ENCODE measurements around the gene NTN1. TPM values are rescaled to one million over a fixed set of nuclear protein-coding genes. Genes with fewer than 3 reads are reported as not detected.

NTN1 gene
- total RNA-seq, 1 experiment from 2014 or later = 22.8 TPM

- no peak for DNase-seq (ENCODE audit: low read depth in 1 of 2, low spot score in 2 of 2)
- H3K9me3 ChIP-seq (replicated peaks) = no peaks in the 10 kb centered on the region
- no peak overlapping the region for H3K4me3 ChIP-seq
- no peaks in the 10 kb centered on the region for H3K27me3 ChIP-seq (replicated peaks)
- H3K27ac ChIP-seq = no peak overlapping the region
- no peaks in the 10 kb centered on the region for H3K36me3 ChIP-seq
- H3K4me1 ChIP-seq (replicated peaks) = no peaks in the 10 kb centered on the region
Measured at GRCh38 chr17:9266697-9267117, 245.4 kb downstream of the NTN1 start.

GRCh38 chr17:9268546-9268945 lies 247.2 kb downstream of the NTN1 start:
- H3K4me1 ChIP-seq (replicated peaks) = no peaks in the 10 kb centered on the region
- H3K4me3 ChIP-seq = no peak overlapping the region
- no peaks in the 10 kb centered on the region for H3K36me3 ChIP-seq
- no peaks in the 10 kb centered on the region for H3K9me3 ChIP-seq (replicated peaks)
- H3K27ac ChIP-seq = no peak overlapping the region
- no peaks in the 10 kb centered on the region for H3K27me3 ChIP-seq (replicated peaks)
- no peak for DNase-seq (ENCODE audit: low read depth in 1 of 2, low spot score in 2 of 2)

- Histone ChIP-seq H3K4me3 (no peak overlapping the region), H3K27ac (no peak overlapping the region), H3K27me3 (replicated peaks) (no peaks in the 10 kb centered on the region), H3K36me3 (no peaks in the 10 kb centered on the region), H3K4me1 (replicated peaks) (no peaks in the 10 kb centered on the region), H3K9me3 (replicated peaks) (no peaks in the 10 kb centered on the region)
- no peak for DNase-seq (ENCODE audit: low read depth in 1 of 2, low spot score in 2 of 2)
Measured at GRCh38 chr17:9269350-9270035, 248.2 kb downstream of the NTN1 start.

GRCh38 chr17:9270921-9271320 lies 249.6 kb downstream of the NTN1 start:
- Histone ChIP-seq H3K36me3 (no peaks in the 10 kb centered on the region), H3K4me1 (replicated peaks) (no peaks in the 10 kb centered on the region), H3K27ac (no peak overlapping the region), H3K4me3 (no peak overlapping the region), H3K9me3 (replicated peaks) (no peaks in the 10 kb centered on the region), H3K27me3 (replicated peaks) (no peaks in the 10 kb centered on the region)
- DNase-seq (ENCODE audit: low read depth in 1 of 2, low spot score in 2 of 2) = no peak

GRCh38 chr17:9271989-9272388 lies 250.7 kb downstream of the NTN1 start:
- Histone ChIP-seq H3K4me1 (replicated peaks) (no peaks in the 10 kb centered on the region), H3K4me3 (no peak overlapping the region), H3K36me3 (no peaks in the 10 kb centered on the region), H3K27me3 (replicated peaks) (no peaks in the 10 kb centered on the region), H3K27ac (no peak overlapping the region), H3K9me3 (replicated peaks) (no peaks in the 10 kb centered on the region)
- no peak for DNase-seq (ENCODE audit: low read depth in 1 of 2, low spot score in 2 of 2)

- no peaks in the 10 kb centered on the region for H3K4me1 ChIP-seq (replicated peaks)
- H3K27me3 ChIP-seq (replicated peaks) = no peaks in the 10 kb centered on the region
- no peak for DNase-seq (ENCODE audit: low read depth in 1 of 2, low spot score in 2 of 2)
- H3K27ac ChIP-seq = no peak overlapping the region
- no peaks in the 10 kb centered on the region for H3K36me3 ChIP-seq
- no peak overlapping the region for H3K4me3 ChIP-seq
- H3K9me3 ChIP-seq (replicated peaks) = no peaks in the 10 kb centered on the region
Measured at GRCh38 chr17:9272501-9273200, 251.3 kb downstream of the NTN1 start.

- H3K27ac ChIP-seq = no peak overlapping the region
- no peak overlapping the region for H3K4me3 ChIP-seq
- no peaks in the 10 kb centered on the region for H3K9me3 ChIP-seq (replicated peaks)
- no peaks in the 10 kb centered on the region for H3K27me3 ChIP-seq (replicated peaks)
- H3K4me1 ChIP-seq (replicated peaks) = no peaks in the 10 kb centered on the region
- no peaks in the 10 kb centered on the region for H3K36me3 ChIP-seq
- no peak for DNase-seq (ENCODE audit: low read depth in 1 of 2, low spot score in 2 of 2)
Measured at GRCh38 chr17:9273428-9274391, 252.4 kb downstream of the NTN1 start.

GRCh38 chr17:9274973-9275372 lies 253.7 kb downstream of the NTN1 start:
- no peaks in the 10 kb centered on the region for H3K4me1 ChIP-seq (replicated peaks)
- H3K9me3 ChIP-seq (replicated peaks) = no peaks in the 10 kb centered on the region
- no peaks in the 10 kb centered on the region for H3K27me3 ChIP-seq (replicated peaks)
- no peak overlapping the region for H3K4me3 ChIP-seq
- H3K36me3 ChIP-seq = no peaks in the 10 kb centered on the region
- DNase-seq (ENCODE audit: low read depth in 1 of 2, low spot score in 2 of 2) = no peak
- H3K27ac ChIP-seq = no peak overlapping the region

- no peak overlapping the region for H3K27ac ChIP-seq
- no peaks in the 10 kb centered on the region for H3K27me3 ChIP-seq (replicated peaks)
- H3K4me3 ChIP-seq = no peak overlapping the region
- no peaks in the 10 kb centered on the region for H3K9me3 ChIP-seq (replicated peaks)
- H3K36me3 ChIP-seq = no peaks in the 10 kb centered on the region
- DNase-seq (ENCODE audit: low read depth in 1 of 2, low spot score in 2 of 2) = no peak
- peaks cover 8% of the 10 kb centered on the region for H3K4me1 ChIP-seq (replicated peaks)
Measured at GRCh38 chr17:9279893-9280292, 258.6 kb downstream of the NTN1 start.

GRCh38 chr17:9283909-9284308 lies 262.6 kb downstream of the NTN1 start:
- H3K36me3 ChIP-seq = no peaks in the 10 kb centered on the region
- DNase-seq (ENCODE audit: low read depth in 1 of 2, low spot score in 2 of 2) = no peak
- peaks cover 28% of the 10 kb centered on the region for H3K4me1 ChIP-seq (replicated peaks)
- H3K9me3 ChIP-seq (replicated peaks) = no peaks in the 10 kb centered on the region
- H3K4me3 ChIP-seq = no peak overlapping the region
- H3K27me3 ChIP-seq (replicated peaks) = no peaks in the 10 kb centered on the region
- no peak overlapping the region for H3K27ac ChIP-seq

- Histone ChIP-seq H3K27me3 (replicated peaks) (no peaks in the 10 kb centered on the region), H3K4me3 (no peak overlapping the region), H3K9me3 (replicated peaks) (no peaks in the 10 kb centered on the region), H3K36me3 (no peaks in the 10 kb centered on the region), H3K4me1 (replicated peaks) (peaks cover 28% of the 10 kb centered on the region), H3K27ac (no peak overlapping the region)
- no peak for DNase-seq (ENCODE audit: low read depth in 1 of 2, low spot score in 2 of 2)
Measured at GRCh38 chr17:9284884-9285283, 263.6 kb downstream of the NTN1 start.

- Histone ChIP-seq H3K4me1 (replicated peaks) (peaks cover 28% of the 10 kb centered on the region), H3K36me3 (no peaks in the 10 kb centered on the region), H3K4me3 (peak overlapping the region; percentile 9; the same call in 1 of the 2 replicates), H3K27ac (no peak overlapping the region), H3K9me3 (replicated peaks) (no peaks in the 10 kb centered on the region), H3K27me3 (replicated peaks) (no peaks in the 10 kb centered on the region)
- DNase-seq (ENCODE audit: low read depth in 1 of 2, low spot score in 2 of 2) = peak in 1 of 2 experiments; percentile 33
Measured at GRCh38 chr17:9285602-9286427, 264.5 kb downstream of the NTN1 start.

GRCh38 chr17:9286434-9286833 lies 265.1 kb downstream of the NTN1 start:
- H3K9me3 ChIP-seq (replicated peaks) = no peaks in the 10 kb centered on the region
- H3K36me3 ChIP-seq = no peaks in the 10 kb centered on the region
- H3K4me1 ChIP-seq (replicated peaks) = peaks cover 28% of the 10 kb centered on the region
- no peak overlapping the region for H3K27ac ChIP-seq
- H3K4me3 ChIP-seq = peak overlapping the region; percentile 9; the same call in 1 of the 2 replicates
- H3K27me3 ChIP-seq (replicated peaks) = no peaks in the 10 kb centered on the region
- peak in 1 of 2 experiments; percentile 4 for DNase-seq (ENCODE audit: low read depth in 1 of 2, low spot score in 2 of 2)

Data from SJSA1 (cell line).